GM20000 (cell line): ENCODE results near the gene TMPRSS5.
"Not testable (repeated sequence)": the region's sequence is repeated elsewhere in the genome, so short reads cannot be mapped to it uniquely, and the experiment has no call there.

Source experiments
- DNase-seq: peaks from one replicate; pipeline ENCODE4 v3.0.0; 2012; ENCODE audit warnings: low spot score
- TF ChIP-seq, protein P1 (sequence below): IDR thresholded peaks from 2 replicates; pipeline ENCODE4 v1.5.1; 2012; ENCODE audit warnings: mild to moderate bottlenecking, control low read depth; ENCODE audit errors: extremely low read depth, missing control alignments

TMPRSS5 gene

GRCh38 chr11:113674397-113674685 lies 31.8 kb downstream of the TMPRSS5 start:
- no peak for DNase-seq
- TF ChIP-seq, protein P1, sequence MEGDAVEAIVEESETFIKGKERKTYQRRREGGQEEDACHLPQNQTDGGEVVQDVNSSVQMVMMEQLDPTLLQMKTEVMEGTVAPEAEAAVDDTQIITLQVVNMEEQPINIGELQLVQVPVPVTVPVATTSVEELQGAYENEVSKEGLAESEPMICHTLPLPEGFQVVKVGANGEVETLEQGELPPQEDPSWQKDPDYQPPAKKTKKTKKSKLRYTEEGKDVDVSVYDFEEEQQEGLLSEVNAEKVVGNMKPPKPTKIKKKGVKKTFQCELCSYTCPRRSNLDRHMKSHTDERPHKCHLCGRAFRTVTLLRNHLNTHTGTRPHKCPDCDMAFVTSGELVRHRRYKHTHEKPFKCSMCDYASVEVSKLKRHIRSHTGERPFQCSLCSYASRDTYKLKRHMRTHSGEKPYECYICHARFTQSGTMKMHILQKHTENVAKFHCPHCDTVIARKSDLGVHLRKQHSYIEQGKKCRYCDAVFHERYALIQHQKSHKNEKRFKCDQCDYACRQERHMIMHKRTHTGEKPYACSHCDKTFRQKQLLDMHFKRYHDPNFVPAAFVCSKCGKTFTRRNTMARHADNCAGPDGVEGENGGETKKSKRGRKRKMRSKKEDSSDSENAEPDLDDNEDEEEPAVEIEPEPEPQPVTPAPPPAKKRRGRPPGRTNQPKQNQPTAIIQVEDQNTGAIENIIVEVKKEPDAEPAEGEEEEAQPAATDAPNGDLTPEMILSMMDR: no peak

- DNase-seq: no peak
- TF ChIP-seq, protein P1: no peak
Measured at GRCh38 chr11:113673550-113674396, 32.3 kb downstream of the TMPRSS5 start.

DNA sequence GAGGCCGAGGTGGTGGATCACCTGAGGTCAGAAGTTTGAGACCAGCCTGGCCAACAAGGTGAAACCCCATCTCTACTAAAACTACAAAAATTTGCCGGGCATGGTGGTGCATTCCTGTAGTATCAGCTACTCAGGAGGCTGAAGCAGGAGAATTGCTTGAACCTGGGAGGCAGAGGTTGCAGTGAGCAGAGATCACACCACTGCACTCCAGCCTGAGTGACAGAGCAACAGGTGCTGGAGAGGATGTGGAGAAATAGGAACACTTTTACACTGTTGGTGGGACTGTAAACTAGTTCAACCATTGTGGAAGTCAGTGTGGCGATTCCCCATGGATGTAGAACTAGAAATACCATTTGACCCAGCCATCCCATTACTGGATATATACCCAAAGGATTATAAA lies 34.2 kb downstream of the TMPRSS5 start:
- DNase-seq: not testable (repeated sequence)

- no peak for DNase-seq
- TF ChIP-seq, protein P1: no peak
Measured at GRCh38 chr11:113670831-113671215, 35.3 kb downstream of the TMPRSS5 start.

DNA sequence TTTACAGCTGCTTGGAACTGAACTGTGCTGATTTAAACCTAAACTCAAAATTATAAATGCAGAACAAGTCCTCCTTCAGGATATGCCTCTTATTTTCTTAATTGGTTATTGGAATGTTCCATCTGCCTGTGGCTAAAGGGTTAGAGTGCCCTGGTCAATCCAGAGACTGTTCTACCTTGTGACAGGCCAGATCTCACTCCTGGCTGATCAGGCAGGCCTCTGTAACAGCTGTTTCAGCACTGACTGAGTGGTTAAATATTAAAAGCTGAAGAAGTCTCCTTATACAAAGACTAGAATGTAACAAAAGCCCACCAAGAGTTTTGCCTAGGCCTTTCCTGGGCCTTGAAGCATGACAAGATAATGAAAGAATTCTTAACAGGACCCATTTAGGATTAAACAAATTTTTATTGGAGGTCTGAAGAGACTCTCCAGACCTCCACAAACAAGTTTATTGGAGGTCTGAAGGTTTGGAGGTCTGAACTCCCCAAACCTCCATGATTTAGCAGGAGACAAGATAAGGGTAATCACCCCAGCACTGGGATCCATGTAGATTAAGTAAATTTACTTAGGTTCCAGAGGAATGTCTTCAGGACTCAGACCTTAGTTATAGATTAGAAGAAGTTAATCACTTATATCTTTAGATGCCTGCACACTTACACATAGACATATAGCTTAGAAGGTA lies 35.8 kb downstream of the TMPRSS5 start:
- no peak for DNase-seq
- TF ChIP-seq, protein P1: no peak

DNA sequence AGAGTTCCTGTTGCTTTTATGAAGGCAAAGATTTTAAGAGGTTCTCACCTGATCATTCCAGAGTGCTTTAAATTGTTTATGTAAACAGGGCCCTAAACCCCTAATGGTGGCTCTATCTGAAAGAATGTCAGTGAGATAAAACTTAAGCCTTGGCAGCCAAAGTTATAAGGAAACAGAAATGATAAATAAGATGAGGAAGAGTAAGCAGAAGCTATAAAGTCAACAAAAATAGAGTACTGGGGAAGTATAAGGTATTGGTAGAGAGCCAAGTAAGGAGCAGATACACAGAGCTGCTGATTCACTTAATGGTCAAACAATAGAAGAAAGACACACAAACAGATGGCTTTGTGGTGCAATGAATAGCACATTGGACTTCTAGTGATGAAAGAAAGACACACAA lies 37.9 kb downstream of the TMPRSS5 start:
- no peak for DNase-seq
- TF ChIP-seq, protein P1: no peak

DNA sequence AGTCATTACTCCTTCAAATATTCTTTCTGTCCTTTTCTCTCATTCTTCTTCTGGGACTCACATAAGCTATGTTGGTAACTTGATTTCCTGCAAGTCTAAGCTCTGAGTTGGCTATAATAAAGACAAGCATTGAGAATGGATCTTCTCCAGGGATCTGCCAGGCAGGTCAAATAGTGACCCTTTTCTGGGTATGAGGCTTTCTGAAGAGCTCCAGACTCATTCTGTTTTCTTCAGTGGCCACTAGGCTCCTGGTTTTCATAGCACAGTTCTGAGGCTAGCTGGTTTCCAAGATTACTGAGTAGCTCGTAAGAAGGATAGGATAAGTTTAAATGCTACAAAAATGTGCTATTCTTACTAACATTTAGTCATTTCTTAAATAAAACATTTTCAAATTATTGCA lies 38.3 kb downstream of the TMPRSS5 start:
- no peak for DNase-seq
- TF ChIP-seq, protein P1: no peak

GRCh38 chr11:113666584-113666983 lies 39.5 kb downstream of the TMPRSS5 start:
- TF ChIP-seq, protein P1: no peak
- DNase-seq: no peak
